ENCODE results near the gene ENO1.

ENO1 gene

GRCh38 chr1:8813016-8813763, 65.3 kb downstream of the ENO1 start:
- no peak for DNase-seq (ENCODE audit: low spot score)
- ATAC-seq (ENCODE audit: low read depth) = no peak
- Histone ChIP-seq H3K27me3 (ENCODE audit: insufficient read depth, poor library complexity, severe bottlenecking) (no peaks in the 10 kb centered on the region), H3K9me3 (ENCODE audit: severe bottlenecking) (no peaks in the 10 kb centered on the region), H3K4me1 (ENCODE audit: insufficient read depth, poor library complexity, severe bottlenecking) (peaks cover 34% of the 10 kb centered on the region), H3K36me3 (ENCODE audit: low read depth) (no peaks in the 10 kb centered on the region), H3K27ac (ENCODE audit: poor library complexity, severe bottlenecking) (no peak overlapping the region), H3K4me3 (ENCODE audit: severe bottlenecking) (no peak overlapping the region)
- TF ChIP-seq, protein P1, sequence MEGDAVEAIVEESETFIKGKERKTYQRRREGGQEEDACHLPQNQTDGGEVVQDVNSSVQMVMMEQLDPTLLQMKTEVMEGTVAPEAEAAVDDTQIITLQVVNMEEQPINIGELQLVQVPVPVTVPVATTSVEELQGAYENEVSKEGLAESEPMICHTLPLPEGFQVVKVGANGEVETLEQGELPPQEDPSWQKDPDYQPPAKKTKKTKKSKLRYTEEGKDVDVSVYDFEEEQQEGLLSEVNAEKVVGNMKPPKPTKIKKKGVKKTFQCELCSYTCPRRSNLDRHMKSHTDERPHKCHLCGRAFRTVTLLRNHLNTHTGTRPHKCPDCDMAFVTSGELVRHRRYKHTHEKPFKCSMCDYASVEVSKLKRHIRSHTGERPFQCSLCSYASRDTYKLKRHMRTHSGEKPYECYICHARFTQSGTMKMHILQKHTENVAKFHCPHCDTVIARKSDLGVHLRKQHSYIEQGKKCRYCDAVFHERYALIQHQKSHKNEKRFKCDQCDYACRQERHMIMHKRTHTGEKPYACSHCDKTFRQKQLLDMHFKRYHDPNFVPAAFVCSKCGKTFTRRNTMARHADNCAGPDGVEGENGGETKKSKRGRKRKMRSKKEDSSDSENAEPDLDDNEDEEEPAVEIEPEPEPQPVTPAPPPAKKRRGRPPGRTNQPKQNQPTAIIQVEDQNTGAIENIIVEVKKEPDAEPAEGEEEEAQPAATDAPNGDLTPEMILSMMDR (IDR thresholded peaks at IDR 0.05; ENCODE audit: poor library complexity, severe bottlenecking) = no peak

- Histone ChIP-seq H3K4me3 (ENCODE audit: severe bottlenecking) (no peak overlapping the region), H3K4me1 (ENCODE audit: insufficient read depth, poor library complexity, severe bottlenecking) (peaks cover 34% of the 10 kb centered on the region), H3K36me3 (ENCODE audit: low read depth) (no peaks in the 10 kb centered on the region), H3K9me3 (ENCODE audit: severe bottlenecking) (no peaks in the 10 kb centered on the region), H3K27ac (ENCODE audit: poor library complexity, severe bottlenecking) (no peak overlapping the region), H3K27me3 (ENCODE audit: insufficient read depth, poor library complexity, severe bottlenecking) (no peaks in the 10 kb centered on the region)
- DNase-seq (ENCODE audit: low spot score) (no peak), ATAC-seq (ENCODE audit: low read depth) (no peak)
- TF ChIP-seq, protein P1 (IDR thresholded peaks at IDR 0.05; ENCODE audit: poor library complexity, severe bottlenecking) = no peak
Observed at GRCh38 chr1:8812081-8812480, 66.4 kb downstream of the ENO1 start.

Data from RWPE2 (cell line).